ENCODE results near the gene SFXN5. TPM values are rescaled to one million over a fixed set of nuclear protein-coding genes. Genes with fewer than 3 reads are reported as not detected.

SFXN5 gene
- total and polyA plus RNA-seq, 2 donors (not counting 3 experiments of a cell fraction or from before 2014, with no cell fraction given), result 18.7 to 28.6 TPM

DNA sequence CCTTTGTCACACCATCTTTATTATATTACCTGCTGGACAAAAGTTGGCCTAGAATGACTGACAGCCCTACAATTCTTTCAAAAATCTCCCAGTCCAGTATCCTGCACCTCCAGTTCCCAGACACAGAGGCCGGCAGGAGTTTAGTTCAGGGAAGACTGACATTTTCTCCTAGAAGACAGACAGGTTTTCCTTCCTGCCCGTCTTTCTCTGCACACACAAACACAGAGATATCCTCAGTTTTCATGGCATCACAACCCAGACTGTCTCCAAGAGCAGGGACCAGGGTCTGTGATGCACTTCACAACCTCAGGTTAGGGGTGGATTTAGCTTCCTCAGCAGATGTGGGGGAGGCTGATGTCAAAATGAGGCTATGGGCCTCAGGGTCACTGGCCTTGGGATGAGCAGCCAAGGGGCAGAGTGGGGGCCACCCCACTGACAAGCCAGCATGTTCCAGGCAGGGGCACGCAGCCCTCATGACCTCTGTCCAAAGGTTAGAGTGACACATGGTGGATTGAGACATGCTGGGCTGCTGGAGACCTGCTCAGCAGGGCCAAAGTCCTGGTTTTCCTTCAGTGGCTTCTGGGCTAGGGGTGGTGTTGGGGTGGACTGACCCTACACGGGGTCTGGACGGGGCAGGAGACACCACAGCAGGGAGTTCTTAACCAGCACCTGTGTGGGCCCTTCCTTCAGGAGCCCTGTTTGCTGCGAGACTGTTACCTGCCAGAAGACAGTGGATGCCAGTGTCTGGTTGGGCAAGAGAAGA lies 70.5 kb downstream of the SFXN5 start:
- ChIA-PET CTCF (no interaction called here), POLR2A (no interaction called here)
- intact Hi-C loops (cut with micrococcal nuclease), result no loop called here
- DNase-seq (ENCODE audit: low read depth, low spot score) (no peak), FAIRE-seq (no peak)
- Histone ChIP-seq H3K4me2 (ENCODE audit: insufficient read depth, low read length) (no peak overlapping the region), H2AFZ (ENCODE audit: low read depth, low read length) (no peak overlapping the region), H3K36me3 (ENCODE audit: control insufficient read depth in 2 of 2, extremely low read depth in 1 of 2, insufficient read depth in 2 of 2, low read length in 2 of 2) (no peaks in the 10 kb centered on the region), H3K9me1 (replicated peaks; ENCODE audit: control insufficient read depth, extremely low read depth, insufficient read depth, low read length) (no peaks in the 10 kb centered on the region), H3K4me1 (ENCODE audit: control insufficient read depth, extremely low read depth, insufficient read depth, low read length) (peaks cover 6% of the 10 kb centered on the region), H3K9me3 (replicated peaks; ENCODE audit: control insufficient read depth, insufficient read depth, low read length) (no peaks in the 10 kb centered on the region), H3K79me2 (ENCODE audit: control insufficient read depth, insufficient read depth, low read length) (no peaks in the 10 kb centered on the region), H3K27me3 (ENCODE audit: control insufficient read depth in 2 of 2, insufficient read depth in 2 of 2, low read length in 2 of 2) (no peaks in the 10 kb centered on the region), H4K20me1 (replicated peaks; ENCODE audit: control insufficient read depth, extremely low read depth, insufficient read depth, low read length) (no peaks in the 10 kb centered on the region), H3K27ac (ENCODE audit: insufficient read depth, low read depth, low read length) (no peak overlapping the region), H3K4me3 (replicated peaks in 1 of 3; ENCODE audit: insufficient read depth in 1 of 3, low read depth in 1 of 3, low read length in 3 of 3) (no peak overlapping the region), H3K9ac (replicated peaks; ENCODE audit: extremely low read depth, insufficient read depth, low read length) (no peak overlapping the region)
- dilution Hi-C loops (cut with MboI; ENCODE audit: extremely low pct_ligation_motif_present, low sequenced_read_pairs), result no loop called here
- no peak for TF ChIP-seq GATA2 (IDR thresholded peaks at IDR 0.05; ENCODE audit: insufficient read depth, insufficient read length, low read depth, low read length)
- TF ChIP-seq, protein P1, sequence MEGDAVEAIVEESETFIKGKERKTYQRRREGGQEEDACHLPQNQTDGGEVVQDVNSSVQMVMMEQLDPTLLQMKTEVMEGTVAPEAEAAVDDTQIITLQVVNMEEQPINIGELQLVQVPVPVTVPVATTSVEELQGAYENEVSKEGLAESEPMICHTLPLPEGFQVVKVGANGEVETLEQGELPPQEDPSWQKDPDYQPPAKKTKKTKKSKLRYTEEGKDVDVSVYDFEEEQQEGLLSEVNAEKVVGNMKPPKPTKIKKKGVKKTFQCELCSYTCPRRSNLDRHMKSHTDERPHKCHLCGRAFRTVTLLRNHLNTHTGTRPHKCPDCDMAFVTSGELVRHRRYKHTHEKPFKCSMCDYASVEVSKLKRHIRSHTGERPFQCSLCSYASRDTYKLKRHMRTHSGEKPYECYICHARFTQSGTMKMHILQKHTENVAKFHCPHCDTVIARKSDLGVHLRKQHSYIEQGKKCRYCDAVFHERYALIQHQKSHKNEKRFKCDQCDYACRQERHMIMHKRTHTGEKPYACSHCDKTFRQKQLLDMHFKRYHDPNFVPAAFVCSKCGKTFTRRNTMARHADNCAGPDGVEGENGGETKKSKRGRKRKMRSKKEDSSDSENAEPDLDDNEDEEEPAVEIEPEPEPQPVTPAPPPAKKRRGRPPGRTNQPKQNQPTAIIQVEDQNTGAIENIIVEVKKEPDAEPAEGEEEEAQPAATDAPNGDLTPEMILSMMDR (IDR thresholded peaks at IDR 0.05; ENCODE audit: extremely low read depth in 1 of 2, insufficient read depth in 1 of 2, low read depth in 1 of 2, low read length in 2 of 2), result no peak
- no peak for TF ChIP-seq POLR2A (IDR thresholded peaks at IDR 0.05; ENCODE audit: low read depth, low read length)
- TF ChIP-seq MYC (IDR thresholded peaks at IDR 0.05; ENCODE audit: low read depth, low read length), result no peak
- no peak for TF ChIP-seq JUN (IDR thresholded peaks at IDR 0.05; ENCODE audit: borderline replicate concordance, insufficient read depth, insufficient read length, low read depth)
- no TSS peak for BruUV-seq (replicated peaks)
